HG03064 (cell line): ENCODE results near the gene LARGE1.
A peak's percentile ranks its signal among the peaks of the same experiment; 100 is the strongest.
"Not testable (repeated sequence)": the region's sequence is repeated elsewhere in the genome, so short reads cannot be mapped to it uniquely, and the experiment has no call there.

Experiments used
- ATAC-seq: cut with Tn5 transposase; IDR thresholded peaks from one replicate; pipeline ENCODE4 v1.9.1; 2021; ENCODE audit warnings: low read depth; ENCODE audit not compliant: unreplicated experiment

LARGE1 gene

GRCh38 chr22:33860386-33860785 lies 59.9 kb downstream of the LARGE1 start:
- ATAC-seq, result no peak

GRCh38 chr22:33859311-33859710 lies 61.0 kb downstream of the LARGE1 start:
- ATAC-seq, result no peak

- not testable (repeated sequence) for ATAC-seq
Observed at GRCh38 chr22:33858653-33859052, 61.6 kb downstream of the LARGE1 start.

GRCh38 chr22:33857767-33858166 lies 62.5 kb downstream of the LARGE1 start:
- not testable (repeated sequence) for ATAC-seq

GRCh38 chr22:33854724-33855123 lies 65.6 kb downstream of the LARGE1 start:
- ATAC-seq, result no peak

GRCh38 chr22:33853200-33854097 lies 66.8 kb downstream of the LARGE1 start:
- ATAC-seq, result peak; percentile 80

- no peak for ATAC-seq
Observed at GRCh38 chr22:33851821-33852384, 68.4 kb downstream of the LARGE1 start.

- ATAC-seq, result no peak
Observed at GRCh38 chr22:33851240-33851639, 69.0 kb downstream of the LARGE1 start.

- ATAC-seq, result no peak
Observed at GRCh38 chr22:33850724-33851123, 69.6 kb downstream of the LARGE1 start.

- ATAC-seq, result no peak
Observed at GRCh38 chr22:33850193-33850592, 70.1 kb downstream of the LARGE1 start.

GRCh38 chr22:33848251-33848650 lies 72.0 kb downstream of the LARGE1 start:
- no peak for ATAC-seq

GRCh38 chr22:33844273-33844672 lies 76.0 kb downstream of the LARGE1 start:
- ATAC-seq, result no peak

- no peak for ATAC-seq
Observed at GRCh38 chr22:33842421-33843094, 77.7 kb downstream of the LARGE1 start.

GRCh38 chr22:33842006-33842354 lies 78.3 kb downstream of the LARGE1 start:
- no peak for ATAC-seq

GRCh38 chr22:33841281-33842005 lies 78.8 kb downstream of the LARGE1 start:
- ATAC-seq, result no peak

- ATAC-seq, result no peak
Observed at GRCh38 chr22:33838644-33839043, 81.6 kb downstream of the LARGE1 start.

- no peak for ATAC-seq
Observed at GRCh38 chr22:33837826-33838225, 82.5 kb downstream of the LARGE1 start.

- no peak for ATAC-seq
Observed at GRCh38 chr22:33835265-33835664, 85.0 kb downstream of the LARGE1 start.

GRCh38 chr22:33832558-33833151 lies 87.6 kb downstream of the LARGE1 start:
- no peak for ATAC-seq

- no peak for ATAC-seq
Observed at GRCh38 chr22:33831651-33832050, 88.6 kb downstream of the LARGE1 start.

GRCh38 chr22:33831207-33831606 lies 89.1 kb downstream of the LARGE1 start:
- no peak for ATAC-seq
